ENCODE measurements around the gene HPCAL1. TPM values are rescaled to one million over a fixed set of nuclear protein-coding genes. Genes with fewer than 3 reads are reported as not detected.

Gene HPCAL1
- total and polyA plus RNA-seq, 2 of the 4 experiments (the other 2 are of a cell fraction), result 8.2 to 33.7 TPM

GRCh38 chr2:10389573-10389972, 86.9 kb downstream of the HPCAL1 start:
- Histone ChIP-seq H3K36me3 (ENCODE audit: control insufficient read depth, insufficient read depth, low read length) (no peaks in the 10 kb centered on the region), H3K27ac (ENCODE audit: insufficient read depth, low read length) (no peak overlapping the region), H2AK5ac (ENCODE audit: low read depth, low read length) (peak overlapping the region; percentile 12; the same call in 1 of the 2 replicates), H3K4me1 (ENCODE audit: control insufficient read depth, insufficient read depth, low read length) (peaks cover 19% of the 10 kb centered on the region), H4K8ac (ENCODE audit: low read depth in 2 of 2, low read length in 2 of 2) (no peak overlapping the region), H3K9me1 (ENCODE audit: insufficient read depth, low read length) (peaks cover 23% of the 10 kb centered on the region), H2AFZ (replicated peaks; ENCODE audit: low read length, poor library complexity) (no peak overlapping the region), H2BK15ac (ENCODE audit: low read depth, low read length) (no peak overlapping the region), H3K4ac (ENCODE audit: low read depth, low read length) (0 out of 2 replicates have a peak overlapping the region, but pooled peaks have one; percentile 3), H2AK9ac (replicated peaks; ENCODE audit: low read depth, low read length, poor library complexity) (peak overlapping the region; percentile 73), H2BK5ac (ENCODE audit: low read depth, low read length, poor library complexity, severe bottlenecking) (no peak overlapping the region), H3K4me3 (ENCODE audit: insufficient read depth, low read depth, low read length) (no peak overlapping the region), H4K91ac (ENCODE audit: insufficient read depth, low read depth, low read length) (no peak overlapping the region), H4K20me1 (ENCODE audit: insufficient read depth, low read length) (peaks cover 16% of the 10 kb centered on the region; the same call in 1 of the 2 replicates), H3K9me3 (ENCODE audit: control insufficient read depth, insufficient read depth, low read length) (no peaks in the 10 kb centered on the region), H3K14ac (replicated peaks; ENCODE audit: low read depth, low read length) (no peak overlapping the region), H3K4me2 (ENCODE audit: low read depth, low read length) (no peak overlapping the region), H3K23ac (ENCODE audit: low read depth, low read length) (no peak overlapping the region), H3K9ac (ENCODE audit: low read depth, low read length) (no peak overlapping the region), H2BK120ac (ENCODE audit: low read depth, low read length) (no peak overlapping the region), H3K79me1 (ENCODE audit: low read depth in 1 of 2, low read length in 2 of 2) (peaks cover 12 to 28% of the 10 kb centered on the region in 2 experiments; a peak in 3 of 4 replicates), H3K56ac (ENCODE audit: extremely low read depth, insufficient read depth, low read length) (no peak overlapping the region), H2BK20ac (ENCODE audit: low read depth, low read length) (no peak overlapping the region), H3K27me3 (ENCODE audit: control insufficient read depth, insufficient read depth, low read length) (no peaks in the 10 kb centered on the region), H4K5ac (ENCODE audit: low read depth, low read length) (no peak overlapping the region), H3K18ac (ENCODE audit: low read depth, low read length) (no peak overlapping the region)
- BruUV-seq (replicated peaks), result no TSS peak
- ATAC-seq (ENCODE audit: low read depth), result peak; percentile 18; the same call in 1 of the 2 replicates
- DNase-seq, result peak; percentile 28
- WGBS, 2 experiments (ENCODE audit: extremely low coverage in 2 of 2, insufficient read length in 1 of 2), result 57% methylated on average over 1 of the region's 5 CpGs; no CpG with 5 or more reads in 1 of the 2 experiments
- dilution Hi-C loops (cut with HindIII; ENCODE audit: low sequenced_read_pairs, unreplicated experiment) (no loop called here), in situ Hi-C loops (cut with MboI; ENCODE audit: low sequenced_read_pairs) (no loop called here), intact Hi-C loops (cut with micrococcal nuclease) (no loop called here)
- ChIA-PET CTCF (interaction anchor here (0.6 kb wide), 1 partner anchor 169 kb away, joined by 4 read pairs; no protein-coding TSS in a partner anchor), POLR2A (ENCODE audit: unreplicated experiment) (no interaction called here)
- TF ChIP-seq SMC3 (IDR thresholded peaks at IDR 0.05; ENCODE audit: low read depth, low read length), result no peak
- no peak for TF ChIP-seq CTCF (conservative IDR thresholded peaks at IDR 0.05; ENCODE audit: low read depth, low read length)
- TF ChIP-seq USF2 (IDR thresholded peaks at IDR 0.05; ENCODE audit: low read depth, low read length), result no peak
- no peak for TF ChIP-seq CEBPB (IDR thresholded peaks at IDR 0.05; ENCODE audit: low read depth, low read length)
- no peak for TF ChIP-seq ELK1 (IDR thresholded peaks at IDR 0.05; ENCODE audit: borderline replicate concordance, low read depth, low read length)
- no peak for TF ChIP-seq BHLHE40 (IDR thresholded peaks at IDR 0.05; ENCODE audit: low read depth, low read length)
- no peak for TF ChIP-seq MXI1 (IDR thresholded peaks at IDR 0.05; ENCODE audit: borderline replicate concordance, low read depth, low read length)
- TF ChIP-seq NFE2L2 (IDR thresholded peaks at IDR 0.05; ENCODE audit: low read depth, low read length), result no peak
- no peak for TF ChIP-seq MAFK (IDR thresholded peaks at IDR 0.05; ENCODE audit: low read depth, low read length)
- no peak for TF ChIP-seq RAD21 (IDR thresholded peaks at IDR 0.05; ENCODE audit: low read length)
- TF ChIP-seq RCOR1 (IDR thresholded peaks at IDR 0.05; ENCODE audit: insufficient replicate concordance, low read length), result no peak
- no peak for TF ChIP-seq CHD1 (IDR thresholded peaks at IDR 0.05; ENCODE audit: low read depth, low read length)
- no peak for TF ChIP-seq POLR2A (IDR thresholded peaks at IDR 0.05; ENCODE audit: low read depth, low read length)
- no peak for TF ChIP-seq MAZ (IDR thresholded peaks at IDR 0.05; ENCODE audit: borderline replicate concordance, low read depth, low read length)
- no peak for TF ChIP-seq RFX5 (IDR thresholded peaks at IDR 0.05; ENCODE audit: low read depth, low read length)
- TF ChIP-seq FOS (IDR thresholded peaks at IDR 0.05; ENCODE audit: low read depth, low read length), result no peak
